T-helper 2 cell treated with Interferon-gamma antibody and Interleukin-4, amounts not matched to agents 5 μg/mL and 100 μg/mL, for 36 hours (primary cell): ENCODE data around the gene TMEM9.

Source experiments
- DNase-seq: peaks from one replicate; pipeline ENCODE4 v3.0.0; 2021; ENCODE audit warnings: low spot score
- H3K27ac Mint-ChIP-seq: one replicate; pipeline ENCODE4 v1.8.0; 2021; ENCODE audit warnings: mild to moderate bottlenecking, mixed read lengths
- H3K27me3 Mint-ChIP-seq: one replicate; pipeline ENCODE4 v1.8.0; 2021; ENCODE audit warnings: low read depth, mixed read lengths
- H3K36me3 Mint-ChIP-seq: one replicate; pipeline ENCODE4 v1.8.0; 2021; ENCODE audit warnings: low read depth, mixed read lengths
- H3K4me1 Mint-ChIP-seq: one replicate; pipeline ENCODE4 v1.8.0; 2021; ENCODE audit warnings: low read depth, mixed read lengths
- H3K4me3 Mint-ChIP-seq: one replicate; pipeline ENCODE4 v1.8.0; 2022; ENCODE audit warnings: mild to moderate bottlenecking, moderate library complexity, mixed read lengths
- H3K9me3 Mint-ChIP-seq: one replicate; pipeline ENCODE4 v1.8.0; 2021; ENCODE audit warnings: mixed read lengths

TMEM9 gene

GRCh38 chr1:201146626-201147390 is 7.5 kb downstream of the TMEM9 start:
- Mint-ChIP-seq H3K4me1 (no peaks in the 10 kb centered on the region), H3K27ac (no peak overlapping the region), H3K36me3 (peaks cover 5% of the 10 kb centered on the region)

GRCh38 chr1:201145816-201146215 is 8.5 kb downstream of the TMEM9 start:
- DNase-seq = no peak
- no peak overlapping the region for H3K27ac Mint-ChIP-seq
- H3K4me1 Mint-ChIP-seq = no peaks in the 10 kb centered on the region
- no peaks in the 10 kb centered on the region for H3K27me3 Mint-ChIP-seq
- no peak overlapping the region for H3K4me3 Mint-ChIP-seq
- peaks cover 5% of the 10 kb centered on the region for H3K36me3 Mint-ChIP-seq
- no peaks in the 10 kb centered on the region for H3K9me3 Mint-ChIP-seq

More at GRCh38 chr1:201146626-201147390, 7.5 kb downstream of the TMEM9 start:
- no peak for DNase-seq
- H3K27me3 Mint-ChIP-seq = no peaks in the 10 kb centered on the region
- H3K9me3 Mint-ChIP-seq = no peaks in the 10 kb centered on the region
- H3K4me3 Mint-ChIP-seq = no peak overlapping the region

DNA sequence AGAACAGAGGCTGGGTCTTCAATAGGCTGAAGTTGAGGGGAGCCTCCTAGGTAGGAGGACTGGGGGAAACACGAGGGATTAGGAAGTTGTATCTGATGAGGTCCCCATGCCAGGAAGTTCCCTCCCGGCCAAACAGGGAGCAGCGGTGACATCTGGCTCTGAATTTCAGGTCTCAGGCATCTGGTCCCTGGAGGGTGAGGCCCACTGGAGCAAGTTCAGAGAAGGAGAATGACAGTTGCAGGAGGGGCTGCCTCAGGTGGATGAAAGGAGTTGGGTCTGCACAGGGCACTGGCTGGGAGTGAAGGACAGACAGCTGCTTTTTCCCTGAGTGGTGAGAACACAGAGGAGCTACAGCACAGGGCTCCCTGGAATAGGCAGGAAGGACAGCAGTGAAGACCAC is 9.1 kb downstream of the TMEM9 start:
- Mint-ChIP-seq H3K4me1 (no peaks in the 10 kb centered on the region), H3K4me3 (no peak overlapping the region), H3K27me3 (no peaks in the 10 kb centered on the region), H3K27ac (no peak overlapping the region), H3K9me3 (no peaks in the 10 kb centered on the region), H3K36me3 (peaks cover 5% of the 10 kb centered on the region)
- DNase-seq = no peak

DNA sequence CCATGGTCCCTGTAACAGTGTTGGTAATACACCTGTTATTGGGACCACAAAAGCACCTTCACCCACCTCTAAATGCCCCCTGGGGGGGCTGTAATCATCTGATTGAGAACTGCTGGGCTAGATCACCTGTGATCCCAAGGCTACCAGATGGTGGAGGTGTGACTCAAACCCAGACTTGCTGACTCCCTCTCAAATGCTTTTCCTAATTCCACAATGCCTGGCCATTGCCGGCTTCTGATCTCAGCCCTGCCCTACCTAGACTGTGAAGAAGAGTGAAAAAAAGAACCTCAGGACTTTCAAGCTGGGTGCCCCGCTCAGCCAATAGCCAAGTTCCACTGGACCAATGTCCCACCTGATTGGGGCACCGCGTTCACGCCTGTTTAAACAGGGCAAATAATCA is 9.6 kb downstream of the TMEM9 start:
- H3K27me3 Mint-ChIP-seq = no peaks in the 10 kb centered on the region
- no peaks in the 10 kb centered on the region for H3K4me1 Mint-ChIP-seq
- H3K9me3 Mint-ChIP-seq = no peaks in the 10 kb centered on the region
- DNase-seq = no peak
- no peak overlapping the region for H3K27ac Mint-ChIP-seq
- H3K4me3 Mint-ChIP-seq = no peak overlapping the region
- H3K36me3 Mint-ChIP-seq = peaks cover 5% of the 10 kb centered on the region

DNA sequence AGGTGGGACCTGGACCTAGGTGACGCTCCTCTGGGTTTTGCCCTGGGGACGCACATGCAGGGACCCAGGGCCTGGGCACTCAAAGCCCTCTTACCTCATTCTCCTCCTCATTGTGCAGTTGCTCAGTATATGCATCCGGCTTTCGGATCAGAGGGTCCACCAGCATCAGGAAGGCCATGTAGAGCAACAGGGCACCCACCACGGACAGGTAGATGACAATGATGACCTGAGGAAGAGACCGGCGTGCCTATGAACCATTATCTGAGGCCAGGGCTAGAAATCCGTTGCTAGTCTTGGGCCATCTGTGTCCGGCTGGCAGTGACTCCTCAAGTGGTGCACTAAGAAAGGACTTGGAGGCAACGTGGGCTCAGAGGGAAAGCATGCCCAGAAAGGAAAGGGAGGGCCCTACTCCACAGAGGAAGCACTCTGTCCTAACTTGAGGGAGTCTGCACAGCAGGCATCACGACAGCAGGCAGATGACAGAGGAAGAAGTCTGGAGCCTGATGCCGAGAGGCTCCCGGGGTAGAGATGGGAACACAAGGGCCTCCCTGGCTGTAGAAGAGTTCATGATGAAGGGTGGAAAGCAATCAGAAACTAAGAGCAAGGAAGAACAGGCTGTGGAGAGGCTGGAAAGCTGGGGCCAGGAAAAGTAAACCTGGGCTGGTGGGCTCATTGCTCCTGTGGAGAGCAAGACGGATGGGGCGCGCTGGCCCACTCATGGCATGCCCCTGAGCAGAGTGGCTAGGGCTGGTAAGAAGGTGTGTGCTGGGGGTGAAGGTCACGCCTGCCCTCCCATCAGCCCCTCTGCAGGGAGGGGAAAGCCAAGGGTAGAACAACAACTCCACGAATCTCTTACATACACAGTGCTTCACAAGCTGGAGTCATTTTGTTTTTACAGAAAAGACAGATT is 10.3 kb downstream of the TMEM9 start:
- no peak overlapping the region for H3K4me3 Mint-ChIP-seq
- no peak for DNase-seq
- no peaks in the 10 kb centered on the region for H3K4me1 Mint-ChIP-seq
- peaks cover 3% of the 10 kb centered on the region for H3K36me3 Mint-ChIP-seq
- H3K27ac Mint-ChIP-seq = no peak overlapping the region
- H3K9me3 Mint-ChIP-seq = no peaks in the 10 kb centered on the region
- no peaks in the 10 kb centered on the region for H3K27me3 Mint-ChIP-seq

GRCh38 chr1:201142849-201143725 is 11.2 kb downstream of the TMEM9 start:
- Mint-ChIP-seq H3K4me3 (no peak overlapping the region), H3K4me1 (no peaks in the 10 kb centered on the region), H3K27ac (no peak overlapping the region), H3K9me3 (no peaks in the 10 kb centered on the region), H3K27me3 (no peaks in the 10 kb centered on the region), H3K36me3 (peaks cover 3% of the 10 kb centered on the region)
- DNase-seq = no peak

DNA sequence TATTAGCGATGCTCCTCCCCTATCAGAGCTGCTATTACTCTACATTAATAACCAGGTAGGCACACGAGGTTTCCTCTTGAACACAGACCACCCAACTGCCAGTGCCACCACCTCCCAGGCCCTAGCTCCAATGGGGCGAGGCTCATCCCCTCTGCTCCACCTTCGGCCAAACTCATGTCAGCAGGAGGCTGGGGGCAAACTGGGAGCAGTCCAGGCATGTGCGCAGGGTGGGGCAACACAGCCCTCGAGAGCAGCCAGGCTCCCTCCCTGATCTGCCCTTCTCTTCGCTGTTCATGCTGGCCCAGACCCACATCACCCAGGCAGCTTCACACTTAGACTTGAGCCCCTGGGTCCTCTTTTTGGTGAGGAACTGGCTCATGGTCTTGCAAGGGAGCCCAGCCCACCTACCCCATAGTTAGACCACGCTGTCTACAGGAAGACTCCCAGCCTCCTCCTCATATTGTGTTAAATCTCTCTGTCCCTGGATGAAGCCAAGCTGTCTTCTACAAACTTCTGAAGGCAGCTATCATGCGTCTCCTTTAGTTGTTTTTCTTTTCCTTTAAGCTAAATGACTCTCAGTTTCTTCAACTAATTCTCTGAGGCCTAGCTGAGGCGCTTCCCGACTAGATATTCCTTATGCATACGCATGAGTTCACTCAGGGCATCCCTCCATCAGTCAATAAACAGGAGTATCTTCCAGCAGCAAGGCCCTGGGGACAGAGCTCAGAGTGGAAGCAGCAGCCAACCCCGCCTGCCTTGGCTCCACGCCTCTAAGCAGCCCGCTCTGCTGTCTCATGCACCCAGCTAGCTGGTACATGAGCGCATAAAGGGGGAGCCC is 12.0 kb downstream of the TMEM9 start:
- Mint-ChIP-seq H3K4me3 (no peak overlapping the region), H3K9me3 (no peaks in the 10 kb centered on the region), H3K4me1 (no peaks in the 10 kb centered on the region), H3K27me3 (no peaks in the 10 kb centered on the region), H3K36me3 (peaks cover 3% of the 10 kb centered on the region), H3K27ac (no peak overlapping the region)
- no peak for DNase-seq

- Mint-ChIP-seq H3K36me3 (peaks cover 3% of the 10 kb centered on the region), H3K9me3 (no peaks in the 10 kb centered on the region), H3K4me3 (no peak overlapping the region), H3K27ac (no peak overlapping the region), H3K4me1 (no peaks in the 10 kb centered on the region), H3K27me3 (no peaks in the 10 kb centered on the region)
- no peak for DNase-seq
These were observed 12.9 kb downstream of the TMEM9 start for GRCh38 chr1:201141418-201141817.

GRCh38 chr1:201140941-201141260 is 13.4 kb downstream of the TMEM9 start:
- Mint-ChIP-seq H3K9me3 (no peaks in the 10 kb centered on the region), H3K27ac (no peak overlapping the region), H3K27me3 (no peaks in the 10 kb centered on the region), H3K36me3 (peaks cover 3% of the 10 kb centered on the region), H3K4me3 (no peak overlapping the region), H3K4me1 (no peaks in the 10 kb centered on the region)
- no peak for DNase-seq

GRCh38 chr1:201140235-201140940 is 13.9 kb downstream of the TMEM9 start:
- H3K4me3 Mint-ChIP-seq = no peak overlapping the region
- H3K4me1 Mint-ChIP-seq = no peaks in the 10 kb centered on the region
- H3K27ac Mint-ChIP-seq = no peak overlapping the region
- no peak for DNase-seq
- H3K36me3 Mint-ChIP-seq = peaks cover 5% of the 10 kb centered on the region
- no peaks in the 10 kb centered on the region for H3K27me3 Mint-ChIP-seq
- H3K9me3 Mint-ChIP-seq = no peaks in the 10 kb centered on the region

DNA sequence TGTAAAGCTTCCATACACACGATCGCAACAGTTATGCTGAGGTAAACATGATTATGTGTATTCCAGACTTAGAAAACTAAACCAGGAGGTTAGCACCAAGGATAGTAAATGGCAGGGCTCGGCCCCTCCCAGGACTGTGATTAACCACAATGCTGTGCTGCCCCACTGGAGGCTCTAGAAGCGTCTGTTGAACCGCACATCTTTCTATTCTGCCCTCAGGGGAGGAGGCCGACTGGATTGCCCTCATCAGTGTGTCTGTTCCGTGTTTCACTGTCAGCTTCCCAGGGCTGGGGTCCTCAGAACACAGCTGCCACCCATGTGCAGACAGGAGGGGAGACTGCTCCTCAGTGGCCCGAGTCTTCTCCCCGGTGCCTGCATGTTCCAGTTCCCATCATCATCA is 14.5 kb downstream of the TMEM9 start:
- Mint-ChIP-seq H3K4me3 (no peak overlapping the region), H3K9me3 (no peaks in the 10 kb centered on the region), H3K27ac (no peak overlapping the region), H3K27me3 (no peaks in the 10 kb centered on the region), H3K4me1 (no peaks in the 10 kb centered on the region), H3K36me3 (peaks cover 5% of the 10 kb centered on the region)
- no peak for DNase-seq

DNA sequence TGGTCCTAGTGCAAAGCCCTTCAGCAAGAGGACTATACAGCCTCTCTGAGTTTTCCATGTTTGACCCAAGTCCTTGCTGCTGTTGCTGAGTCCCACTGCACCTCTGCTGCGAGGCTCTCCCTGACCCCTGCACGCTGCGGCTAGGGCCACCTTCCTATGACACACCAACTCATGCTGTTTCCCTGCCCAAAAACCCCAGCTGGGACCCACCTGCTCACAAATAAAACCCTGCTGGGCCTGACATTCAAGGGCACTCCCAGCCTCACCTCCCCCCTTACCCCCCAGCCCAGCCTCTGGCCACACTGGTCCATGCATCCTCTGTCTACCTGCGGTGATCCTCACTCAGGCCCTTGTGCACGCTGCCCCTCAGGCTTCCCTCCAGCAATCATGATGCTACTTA is 15.0 kb downstream of the TMEM9 start:
- no peak for DNase-seq
- H3K9me3 Mint-ChIP-seq = no peaks in the 10 kb centered on the region
- no peaks in the 10 kb centered on the region for H3K4me1 Mint-ChIP-seq
- H3K36me3 Mint-ChIP-seq = peaks cover 5% of the 10 kb centered on the region
- H3K27ac Mint-ChIP-seq = no peak overlapping the region
- H3K27me3 Mint-ChIP-seq = no peaks in the 10 kb centered on the region
- no peak overlapping the region for H3K4me3 Mint-ChIP-seq
